GM21619 (cell line): Measurements from ENCODE around the gene HILPDA.
"Not testable (repeated sequence)": the region's sequence is repeated elsewhere in the genome, so short reads cannot be mapped to it uniquely, and the experiment has no call there.

ENCODE experiments used
- ATAC-seq: cut with Tn5 transposase; IDR thresholded peaks from one replicate; pipeline ENCODE4 v1.9.1; 2021; ENCODE audit not compliant: unreplicated experiment

Gene HILPDA

GRCh38 chr7:128431221-128431620, 24.5 kb upstream of the HILPDA start:
- no peak for ATAC-seq

GRCh38 chr7:128431754-128432153, 23.9 kb upstream of the HILPDA start:
- ATAC-seq, result no peak

DNA sequence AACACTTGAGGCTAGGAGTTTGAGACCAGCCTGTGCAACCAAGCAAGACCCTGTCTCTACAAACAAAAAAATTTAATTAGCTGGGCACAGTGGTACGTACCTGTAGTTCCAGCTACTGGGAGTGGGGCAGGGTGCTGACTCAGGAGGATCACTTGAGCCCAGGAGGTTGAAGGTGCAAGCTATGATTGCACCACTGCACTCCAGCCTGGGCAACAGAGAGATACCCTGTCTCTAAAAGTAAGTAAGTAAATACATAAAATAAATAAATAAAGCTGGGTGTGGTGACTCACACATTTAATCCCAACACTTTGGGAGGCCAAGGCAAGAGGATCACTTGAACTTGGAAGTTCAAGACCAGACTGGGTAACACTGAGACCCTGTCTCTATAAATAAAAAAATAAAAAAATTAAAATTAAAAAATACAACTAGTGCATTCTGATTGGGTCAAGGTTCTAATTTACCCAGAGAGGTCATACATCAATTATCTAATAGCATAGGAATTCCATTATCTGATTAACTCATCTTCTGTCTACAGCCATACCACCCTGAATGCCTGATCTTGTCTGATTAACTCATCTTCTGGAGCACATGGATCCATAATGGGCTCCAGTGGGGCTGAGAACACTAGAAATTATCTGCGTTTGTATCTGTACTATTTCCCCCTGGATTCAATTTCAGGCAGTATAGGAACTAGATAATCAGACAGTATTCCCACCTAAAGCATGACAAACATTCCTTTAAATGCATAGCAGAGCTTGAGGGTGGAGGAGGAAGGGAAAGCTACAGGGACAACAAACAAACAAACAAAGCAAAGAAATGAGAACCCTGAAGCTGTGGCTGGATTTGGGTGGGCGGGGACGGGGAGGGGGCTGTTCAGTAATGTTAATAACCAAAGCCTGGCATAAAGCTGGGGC, 21.0 kb upstream of the HILPDA start:
- no peak for ATAC-seq

GRCh38 chr7:128435327-128435686, 20.4 kb upstream of the HILPDA start:
- no peak for ATAC-seq

GRCh38 chr7:128437426-128438332, 18.0 kb upstream of the HILPDA start:
- peak; percentile 55 for ATAC-seq

DNA sequence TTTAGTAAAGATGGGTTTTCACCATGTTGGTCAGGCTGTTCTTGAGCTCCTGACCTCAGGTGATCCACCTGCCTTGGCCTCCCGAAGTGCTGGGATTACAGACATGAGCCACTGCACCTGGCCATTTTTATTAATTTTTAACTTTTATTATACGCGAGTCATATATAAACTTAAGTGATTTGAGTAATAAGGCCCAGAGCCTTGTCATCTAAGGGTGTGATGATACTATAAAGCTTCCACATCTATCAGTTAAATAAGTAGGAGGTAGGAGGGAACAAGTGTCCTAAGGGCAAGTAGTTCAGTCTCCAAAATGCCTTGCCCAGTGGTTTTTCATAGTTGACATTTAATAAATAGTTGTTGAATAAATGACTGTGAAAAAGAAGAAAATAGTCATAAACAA, 13.3 kb upstream of the HILPDA start:
- no peak for ATAC-seq

GRCh38 chr7:128443831-128444600, 11.7 kb upstream of the HILPDA start:
- no peak for ATAC-seq

- no peak for ATAC-seq
Measured at GRCh38 chr7:128446306-128446705, 9.4 kb upstream of the HILPDA start.

DNA sequence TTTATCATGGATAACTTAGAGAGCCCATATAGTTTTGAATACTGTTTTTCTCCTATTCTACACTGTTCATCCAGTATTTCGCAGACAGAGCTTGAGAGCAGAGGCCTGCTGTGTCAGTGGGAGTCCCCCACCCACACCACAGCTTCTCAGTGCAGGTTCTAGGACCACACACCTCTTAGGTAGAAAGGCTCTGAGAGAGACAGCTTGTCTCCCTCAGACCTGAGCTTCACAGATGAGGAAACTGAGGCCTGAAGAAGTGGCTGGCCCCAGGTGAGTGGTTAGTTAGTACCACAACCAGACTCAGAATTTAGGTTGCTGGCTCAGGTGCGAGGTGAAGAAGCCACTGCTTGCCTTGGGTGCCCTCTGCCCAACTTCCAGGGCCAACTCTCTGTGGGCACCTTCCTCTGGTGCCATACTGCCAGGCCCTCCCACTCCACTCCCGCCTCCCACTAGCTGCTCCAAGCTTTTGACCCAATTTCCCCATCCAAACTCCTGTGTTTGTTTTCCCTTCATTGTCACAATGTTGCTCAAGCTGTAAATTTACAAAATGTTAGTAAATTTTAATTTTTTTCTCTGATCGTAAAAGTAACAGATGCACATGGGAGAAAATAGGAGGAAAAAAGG, 7.6 kb upstream of the HILPDA start:
- ATAC-seq, result no peak

DNA sequence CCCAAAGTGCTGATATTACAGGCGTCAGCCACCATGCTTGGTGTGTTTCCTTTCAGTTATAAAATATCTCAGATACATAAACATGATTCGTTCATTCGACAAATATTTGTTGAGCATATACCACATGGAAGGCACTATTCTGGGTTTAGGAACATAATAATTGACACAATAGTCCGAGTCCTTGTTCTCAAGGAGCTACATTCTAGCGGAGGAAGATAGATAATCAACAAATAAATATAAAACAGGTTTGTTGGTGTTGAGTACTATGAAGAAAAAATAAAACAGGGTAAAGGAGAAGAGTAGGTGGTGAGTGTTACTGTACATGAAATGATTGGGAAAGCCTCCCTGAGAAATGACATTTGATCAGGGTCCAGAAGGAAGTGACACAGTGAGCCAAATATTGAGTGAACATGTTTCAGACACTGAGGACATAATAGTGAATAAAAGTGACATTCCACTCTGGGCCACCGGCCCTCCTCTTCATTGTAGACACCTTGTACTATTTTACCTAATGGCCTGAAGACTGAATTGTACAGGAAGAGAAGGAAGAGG, 6.9 kb upstream of the HILPDA start:
- no peak for ATAC-seq

DNA sequence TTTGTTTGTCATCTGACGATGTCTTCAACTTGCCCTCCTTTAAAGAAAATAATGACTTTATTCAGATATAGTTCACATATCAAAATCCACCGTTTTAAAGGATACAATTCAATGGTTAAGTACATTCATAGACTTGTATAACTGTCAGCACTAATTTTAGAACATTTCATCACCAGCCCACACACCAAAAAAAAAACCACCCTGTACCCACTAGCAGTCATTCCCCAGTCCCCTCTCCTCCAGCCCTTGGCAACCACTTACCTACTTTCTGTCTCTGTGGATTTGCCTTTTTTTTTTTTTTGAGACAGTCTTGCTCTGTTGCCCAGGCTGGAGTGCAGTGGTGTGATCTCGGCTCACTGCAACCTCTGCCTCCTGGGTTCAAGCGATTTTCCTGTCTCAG, 5.3 kb upstream of the HILPDA start:
- no peak for ATAC-seq

DNA sequence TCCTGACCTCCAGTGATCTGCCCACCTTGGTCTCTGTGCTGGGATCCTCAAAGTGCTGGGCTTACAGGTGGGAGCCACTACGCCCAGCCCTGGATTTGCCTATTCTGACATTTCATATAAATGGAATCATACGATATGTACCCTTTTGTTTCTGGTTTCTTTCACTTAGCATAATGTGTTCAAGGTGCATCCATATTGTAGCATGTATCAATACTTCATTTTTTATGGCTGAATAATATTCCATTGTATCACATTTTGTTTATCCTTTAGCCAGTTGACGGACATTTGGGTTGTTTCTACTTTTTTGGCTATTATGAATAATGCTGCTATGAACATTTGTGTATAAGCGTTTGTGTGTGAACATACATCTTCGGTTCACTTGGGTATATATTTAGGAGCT, 4.8 kb upstream of the HILPDA start:
- ATAC-seq, result no peak

GRCh38 chr7:128452552-128452951, 3.1 kb upstream of the HILPDA start:
- no peak for ATAC-seq

GRCh38 chr7:128453836-128454804, 1.6 kb upstream of the HILPDA start:
- ATAC-seq, result no peak

DNA sequence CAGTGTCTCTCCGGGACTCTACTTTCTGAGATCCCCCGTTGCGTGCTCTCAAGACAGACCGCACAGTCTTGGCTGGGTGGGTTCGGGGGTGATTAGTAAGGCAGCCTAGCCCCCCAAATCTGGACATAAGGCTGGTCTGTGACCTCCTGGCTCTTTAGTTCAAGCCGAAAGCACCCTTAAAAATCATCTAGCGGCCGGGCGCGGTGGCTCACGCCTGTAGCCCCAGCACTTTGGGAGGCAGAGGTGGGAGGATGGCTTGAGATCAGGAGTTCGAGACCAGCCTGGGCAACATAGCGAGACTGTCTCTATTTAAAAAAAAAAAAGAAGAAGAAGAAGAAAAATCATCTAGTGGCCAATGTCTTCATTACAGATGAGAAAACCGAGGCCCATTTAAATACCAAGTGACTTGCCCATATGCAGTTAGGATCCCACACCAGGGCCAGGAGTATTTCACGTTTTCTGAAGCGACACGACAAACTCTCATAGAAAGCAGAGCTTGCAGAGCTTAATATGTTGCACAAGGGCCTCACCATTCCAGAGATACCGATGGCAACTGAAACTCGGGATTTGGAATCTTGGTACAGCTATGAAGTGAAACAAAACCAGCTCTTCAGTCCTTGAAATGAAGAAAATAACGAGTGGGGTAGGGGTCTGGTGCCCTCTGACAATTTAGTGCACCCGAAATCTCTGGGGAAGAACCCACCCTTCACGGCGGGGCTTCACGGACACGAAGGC, 703 bp upstream of the HILPDA start:
- no peak for ATAC-seq

DNA sequence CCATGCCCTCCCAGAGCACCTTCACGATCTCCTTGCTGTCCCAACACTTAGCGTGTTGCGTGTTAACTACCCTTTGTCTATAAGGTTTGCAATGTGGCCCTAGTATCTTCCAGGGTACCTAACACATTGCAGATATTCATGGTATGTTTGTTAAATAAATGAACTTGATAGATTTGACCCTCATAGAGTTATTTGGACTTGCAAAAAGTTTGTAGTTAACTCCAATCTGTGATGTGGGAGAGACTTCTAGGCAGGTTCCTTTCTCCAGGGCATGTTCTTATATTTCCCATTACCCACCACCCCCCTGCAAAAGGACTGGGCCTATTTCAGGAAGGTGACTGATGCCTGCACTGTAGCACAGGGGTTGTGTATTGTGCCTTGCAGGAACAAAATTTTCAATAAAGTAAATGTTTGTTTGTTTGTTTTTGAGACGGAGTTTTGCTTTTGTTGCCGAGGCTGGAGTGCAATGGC, 612 bp downstream of the HILPDA start:
- ATAC-seq, result no peak

DNA sequence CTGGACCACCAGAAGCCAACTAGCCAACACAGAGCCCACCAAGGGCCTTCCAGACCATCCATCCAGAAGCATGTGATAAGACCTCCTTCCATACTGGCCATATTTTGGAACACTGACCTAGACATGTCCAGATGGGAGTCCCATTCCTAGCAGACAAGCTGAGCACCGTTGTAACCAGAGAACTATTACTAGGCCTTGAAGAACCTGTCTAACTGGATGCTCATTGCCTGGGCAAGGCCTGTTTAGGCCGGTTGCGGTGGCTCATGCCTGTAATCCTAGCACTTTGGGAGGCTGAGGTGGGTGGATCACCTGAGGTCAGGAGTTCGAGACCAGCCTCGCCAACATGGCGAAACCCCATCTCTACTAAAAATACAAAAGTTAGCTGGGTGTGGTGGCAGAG, 1.7 kb downstream of the HILPDA start:
- ATAC-seq, result not testable (repeated sequence)

GRCh38 chr7:128458956-128459355, 3.3 kb downstream of the HILPDA start:
- ATAC-seq, result peak; percentile 27
